NCI-H2081 treated with DMSO at 0.1 percent for 48 hours (cell line): Measurements from ENCODE around the gene MICAL2.

ENCODE experiments used
- DNase-seq: peaks from one replicate; lab custom pipeline; 2025; lab: John Stamatoyannopoulos, UW

MICAL2 gene

DNA sequence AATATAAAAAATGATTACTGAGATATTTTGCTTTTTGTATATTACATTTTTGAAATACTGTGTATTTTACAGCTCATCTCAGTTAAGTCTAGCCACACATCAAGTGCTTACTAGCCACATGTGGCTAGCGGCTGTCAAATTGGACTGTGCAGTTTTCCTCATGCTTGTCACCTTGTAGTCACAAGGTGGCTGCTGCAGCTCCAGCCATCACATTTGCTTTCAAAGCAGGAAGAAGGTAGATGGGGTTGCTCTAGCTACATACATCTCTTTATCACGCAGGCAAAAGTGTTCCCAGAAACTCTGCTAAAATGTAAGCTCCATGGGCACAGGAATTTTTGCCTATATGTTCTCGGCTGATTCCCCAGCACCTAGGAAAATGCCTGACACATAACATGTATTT, 61.5 kb downstream of the MICAL2 start:
- no peak for DNase-seq

DNA sequence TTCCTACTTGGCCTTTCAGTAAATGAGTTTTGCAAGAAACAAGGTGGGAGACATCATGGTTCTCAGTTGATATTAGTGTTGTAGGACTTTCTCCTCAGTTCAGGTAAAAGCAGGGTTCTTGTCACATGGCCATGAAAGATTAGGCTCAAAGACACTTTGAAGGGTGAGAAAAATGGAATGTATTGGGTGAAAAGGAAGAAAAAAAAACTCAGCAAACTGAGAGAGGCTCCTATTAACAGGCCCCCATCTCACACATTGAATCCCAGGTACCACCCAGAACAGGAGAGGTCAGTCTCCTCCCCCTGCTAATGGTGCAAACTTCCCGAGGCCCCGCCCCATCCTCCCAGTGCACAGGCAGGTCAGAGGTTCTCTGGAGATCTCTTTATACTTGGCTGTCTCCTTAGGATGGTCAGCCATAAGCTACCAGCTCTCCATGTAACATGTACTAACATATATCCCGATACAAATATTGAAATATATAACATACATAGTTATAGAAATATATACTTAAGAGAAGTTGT, 62.2 kb downstream of the MICAL2 start:
- DNase-seq, result no peak

DNA sequence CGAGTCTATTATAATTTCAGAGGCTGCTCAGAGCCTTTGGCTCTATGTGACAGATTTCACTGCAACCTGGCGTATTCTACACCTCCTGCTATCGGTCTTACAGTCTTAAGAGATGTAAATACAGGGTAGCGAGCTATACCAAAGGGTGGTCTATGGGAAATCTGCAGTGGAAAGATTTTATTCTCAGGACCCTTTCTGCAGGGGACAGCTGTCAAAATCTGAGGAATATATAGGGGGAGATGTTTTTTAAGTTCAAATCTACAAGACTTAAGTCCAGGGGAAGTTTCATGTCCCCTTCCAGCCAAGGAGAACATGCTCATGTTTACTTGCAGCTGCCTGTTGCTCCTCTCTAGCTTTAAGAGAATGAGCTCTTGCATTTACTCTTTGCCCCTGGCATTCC, 62.7 kb downstream of the MICAL2 start:
- no peak for DNase-seq

DNA sequence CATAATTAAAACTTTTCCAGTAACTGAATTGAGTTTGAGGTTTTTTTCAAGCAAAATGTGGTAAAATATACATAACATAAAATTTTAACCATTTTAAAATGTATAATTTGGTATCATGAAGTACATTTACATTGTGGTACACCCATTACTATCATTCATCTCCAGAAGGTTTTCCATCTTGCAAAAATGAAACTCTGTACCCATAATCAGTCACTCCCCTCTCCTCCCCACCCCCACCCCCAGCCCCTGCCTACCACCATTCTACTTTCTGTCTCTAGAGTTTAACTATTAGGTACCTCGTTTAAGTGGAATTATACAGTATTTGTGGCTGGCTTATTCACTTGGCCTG, 63.7 kb downstream of the MICAL2 start:
- no peak for DNase-seq

DNA sequence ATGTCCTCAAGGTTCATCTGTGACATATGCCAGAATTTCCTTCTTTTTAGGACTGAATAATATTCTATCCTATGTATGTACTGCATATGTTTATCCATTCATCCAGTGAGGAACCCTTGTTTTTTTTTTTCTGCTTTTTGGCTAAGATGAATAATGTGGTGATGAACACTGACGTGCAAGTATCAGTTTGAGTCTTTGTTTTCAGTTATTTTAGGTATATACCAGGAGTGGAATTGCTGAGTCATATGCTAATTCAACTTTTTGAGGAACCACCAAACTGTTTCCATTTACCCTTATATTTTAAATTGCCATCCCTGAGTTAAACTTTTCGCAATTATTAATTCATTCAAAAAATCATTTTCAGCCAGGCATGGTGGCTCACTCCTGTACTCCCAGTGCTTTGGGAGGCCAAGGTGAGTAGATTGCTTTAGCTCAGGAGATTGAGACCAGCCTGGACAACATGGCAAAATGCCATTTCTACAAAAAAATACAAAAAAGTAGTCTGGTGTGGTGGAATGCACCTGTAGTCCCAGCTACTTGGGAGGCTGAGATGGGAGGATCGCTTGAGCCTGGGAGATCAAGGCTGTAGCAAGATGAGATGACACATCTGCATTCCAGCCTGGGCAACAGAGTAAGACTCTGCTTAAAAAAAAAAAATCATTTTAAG, 64.2 kb downstream of the MICAL2 start:
- DNase-seq, result no peak

DNA sequence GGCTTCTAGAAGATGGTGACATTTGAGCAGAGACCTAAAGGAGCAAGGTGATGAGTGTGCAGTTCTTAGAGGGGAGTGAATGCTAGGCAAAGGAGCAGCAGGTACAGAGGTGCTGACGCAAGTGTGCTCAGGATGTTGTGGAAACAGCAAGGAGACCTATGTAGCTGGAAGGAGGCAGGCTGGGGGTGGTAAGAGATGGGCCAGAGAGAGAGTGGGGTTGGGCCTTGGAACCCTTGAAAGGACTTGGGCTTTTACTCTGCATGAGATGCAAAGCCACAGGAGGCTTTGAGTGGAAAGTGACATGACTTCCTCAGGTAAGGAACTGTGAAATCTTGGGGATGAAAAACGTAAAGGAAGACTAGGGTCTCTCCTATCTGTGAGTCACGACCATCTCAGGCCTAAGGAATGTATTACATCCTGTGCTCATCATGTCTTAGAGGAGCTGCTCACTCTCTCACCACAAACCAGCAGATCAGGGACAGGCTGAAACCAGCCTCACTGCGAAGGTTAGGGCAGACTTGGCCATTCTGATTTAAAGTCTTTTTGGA, 65.4 kb downstream of the MICAL2 start:
- no peak for DNase-seq

DNA sequence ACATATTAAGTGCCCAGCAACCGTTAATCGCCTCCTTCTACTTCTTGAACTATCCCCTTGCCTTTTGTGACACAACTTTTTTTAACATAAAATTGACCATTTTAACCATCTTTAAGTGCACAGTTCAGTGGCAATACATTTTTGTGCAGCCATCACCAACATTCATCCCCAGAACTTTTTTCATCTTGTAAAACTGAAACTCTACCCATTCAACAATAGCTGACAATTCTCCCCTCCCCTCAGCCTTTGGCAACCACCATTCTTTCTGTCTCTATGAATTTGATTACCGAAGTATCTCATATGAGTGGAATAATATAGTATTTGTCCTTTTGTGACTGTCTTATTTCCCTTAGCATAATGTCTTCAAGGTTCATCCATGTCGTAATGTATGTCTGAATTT, 66.0 kb downstream of the MICAL2 start:
- DNase-seq, result no peak

DNA sequence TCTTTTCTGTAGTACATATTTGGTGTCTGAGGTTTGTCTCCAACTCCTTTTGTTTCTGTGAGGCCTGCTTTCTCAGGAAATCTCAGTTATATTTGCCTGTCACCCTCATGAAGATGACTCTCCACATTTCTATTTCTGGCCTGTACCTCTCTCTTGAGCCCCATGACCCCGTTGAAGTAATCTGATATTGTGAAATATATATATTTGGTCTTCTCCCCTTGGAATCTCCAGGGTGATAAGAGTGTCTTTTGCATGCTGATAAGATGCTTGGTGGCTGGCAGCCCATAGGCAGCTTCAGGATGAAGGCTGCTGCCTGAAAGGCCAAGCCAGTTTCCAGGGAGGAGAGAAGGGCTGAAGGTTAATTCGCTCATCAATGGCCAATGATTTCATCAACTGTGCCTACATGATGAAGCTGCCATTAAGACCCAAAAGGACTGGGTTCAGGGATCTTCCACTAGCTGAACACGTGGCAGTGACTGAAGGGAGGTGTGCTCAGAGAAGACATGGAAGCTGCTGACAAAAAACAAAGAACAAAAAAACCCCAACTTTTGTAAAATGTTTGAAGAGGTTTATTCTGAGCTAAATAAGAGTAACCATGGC, 67.4 kb downstream of the MICAL2 start:
- no peak for DNase-seq

DNA sequence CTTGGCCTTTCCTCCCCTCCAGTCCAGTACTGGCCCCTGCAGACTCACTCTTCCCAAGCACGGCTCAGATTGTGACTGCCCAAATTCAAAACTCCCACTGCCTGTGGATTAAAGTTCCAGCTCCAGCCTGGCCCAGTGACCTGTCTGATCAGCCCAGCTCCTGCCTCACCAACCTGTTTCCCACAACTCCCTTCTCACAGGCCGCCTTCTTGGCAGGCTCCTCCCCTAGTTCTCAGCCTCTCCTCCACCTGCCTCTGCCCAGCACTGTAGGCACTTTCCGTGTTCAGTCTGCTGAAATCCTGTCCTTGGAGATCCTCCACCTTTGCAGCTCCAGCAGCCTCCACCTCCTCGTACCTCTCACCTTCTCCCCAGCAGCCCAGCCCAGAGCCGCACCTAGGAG, 68.6 kb downstream of the MICAL2 start:
- no peak for DNase-seq

DNA sequence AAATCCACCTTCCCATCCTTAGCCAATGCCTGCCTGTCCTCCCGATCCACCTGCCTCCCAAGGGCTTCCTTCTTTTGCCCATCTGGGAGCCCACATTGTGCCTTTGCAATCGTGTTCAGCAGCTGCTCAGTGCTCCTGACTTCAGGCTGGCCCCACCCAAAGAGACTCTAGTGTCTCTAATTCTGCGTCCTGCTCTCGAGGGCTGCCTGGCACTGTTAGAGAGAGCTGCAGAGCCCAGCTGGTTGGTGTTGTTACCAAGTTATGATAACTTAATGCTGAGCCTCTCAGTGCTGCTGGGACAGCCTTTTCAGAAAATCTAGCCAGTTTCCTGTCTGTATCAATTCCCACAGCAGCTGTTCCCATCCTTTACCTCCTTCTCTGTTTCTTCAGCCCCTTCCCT, 69.1 kb downstream of the MICAL2 start:
- DNase-seq, result no peak

DNA sequence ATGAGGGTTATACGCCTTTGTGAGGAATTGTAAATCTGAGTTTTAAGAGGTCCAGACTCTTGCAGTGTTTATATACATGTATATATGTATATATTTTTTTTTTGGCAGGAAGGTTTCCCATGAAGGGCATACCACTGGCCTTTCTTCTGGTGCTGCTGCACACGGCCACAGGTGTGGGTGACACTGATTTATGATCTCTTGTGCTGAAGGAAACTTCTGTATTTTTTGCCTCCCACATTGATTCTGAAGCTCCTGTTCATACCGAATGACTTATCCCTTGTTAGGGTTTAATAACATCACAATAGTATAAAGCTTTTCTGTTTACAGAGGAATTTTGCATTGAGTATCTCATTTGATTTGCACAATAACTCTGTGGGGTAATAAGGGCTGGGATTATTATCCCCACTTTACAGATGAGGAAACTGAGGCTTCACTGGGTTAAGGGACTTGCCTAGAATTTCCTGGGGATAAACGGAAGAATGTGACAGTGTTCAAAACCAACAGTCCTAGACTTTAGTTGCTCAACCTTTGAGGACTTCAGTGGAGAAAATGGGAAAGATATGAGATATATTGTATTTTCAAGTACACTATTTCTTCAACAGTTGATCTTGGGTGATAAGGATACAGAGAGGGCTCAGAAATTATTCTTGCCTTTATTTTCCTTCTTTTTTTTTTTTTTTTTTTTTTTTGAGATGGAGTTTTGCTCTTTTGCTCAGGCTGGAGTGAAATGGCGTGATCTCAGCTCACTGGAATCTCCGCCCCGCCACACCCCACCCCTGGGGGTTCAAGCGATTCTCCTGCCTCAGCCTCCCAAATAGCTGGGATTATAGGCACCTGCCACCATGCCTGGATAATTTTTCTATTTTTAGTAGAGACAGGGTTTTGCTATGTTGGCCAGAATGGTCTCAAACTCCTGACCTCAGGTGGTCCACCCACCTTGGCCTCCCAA, 70.1 kb downstream of the MICAL2 start:
- DNase-seq, result no peak

DNA sequence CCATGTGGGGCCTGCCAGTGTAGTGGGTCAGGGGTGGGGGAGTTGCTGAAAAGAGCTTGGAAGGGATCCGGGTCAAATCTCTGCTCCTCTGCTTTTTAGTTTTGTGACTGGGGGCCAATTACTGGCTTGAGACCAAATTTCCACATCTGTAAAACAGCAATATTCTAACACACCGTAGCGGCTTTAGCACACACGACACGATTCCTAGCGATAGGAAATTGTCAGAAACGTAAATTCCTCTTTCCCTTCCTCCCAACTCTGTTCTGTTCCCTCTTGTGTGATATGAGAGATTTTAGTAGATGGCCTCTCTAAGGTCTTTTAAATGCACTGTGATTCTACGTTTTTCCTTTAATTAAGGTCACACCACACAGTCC, 71.9 kb downstream of the MICAL2 start:
- no peak for DNase-seq

DNA sequence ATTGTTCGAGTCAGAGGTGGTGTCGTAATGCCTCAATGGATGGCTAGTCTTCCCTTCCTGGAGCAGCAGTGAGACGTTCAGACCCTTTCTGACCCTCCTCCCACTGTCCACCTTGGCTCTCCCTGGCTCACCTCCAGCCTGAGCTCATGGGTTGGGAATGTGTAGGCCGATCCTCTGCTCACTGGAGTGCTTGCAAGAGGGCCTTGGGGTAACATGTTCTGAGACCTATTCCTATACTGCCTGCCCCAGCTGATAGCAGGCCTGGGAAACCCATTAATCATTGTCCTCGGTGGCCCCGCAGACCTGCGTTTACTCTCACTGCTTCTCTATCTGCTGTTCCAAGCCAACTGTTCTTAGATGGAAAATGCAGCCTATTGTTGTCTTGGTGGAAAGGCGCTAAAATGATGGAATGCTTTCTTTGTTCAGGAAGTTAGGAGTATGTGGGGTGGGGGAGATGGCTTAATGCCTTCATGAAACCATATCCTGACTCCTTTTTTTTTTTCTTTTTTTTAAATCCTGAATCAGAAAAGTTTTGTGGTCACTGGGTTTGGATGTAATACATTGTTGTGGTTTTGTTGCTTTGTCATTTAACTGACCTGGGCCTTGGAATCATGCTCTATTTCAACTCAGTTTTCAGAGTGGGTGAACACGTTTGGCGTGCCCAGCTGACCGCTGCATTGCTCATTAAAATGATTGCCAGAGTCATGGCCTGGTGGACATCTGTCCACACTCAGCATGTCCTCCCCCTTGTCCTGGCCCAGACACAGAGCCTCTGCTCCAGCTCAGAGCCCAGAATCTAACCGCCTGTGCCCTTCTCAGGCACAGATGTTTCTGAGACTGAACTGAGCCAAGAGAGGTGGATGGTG, 72.5 kb downstream of the MICAL2 start:
- no peak for DNase-seq

DNA sequence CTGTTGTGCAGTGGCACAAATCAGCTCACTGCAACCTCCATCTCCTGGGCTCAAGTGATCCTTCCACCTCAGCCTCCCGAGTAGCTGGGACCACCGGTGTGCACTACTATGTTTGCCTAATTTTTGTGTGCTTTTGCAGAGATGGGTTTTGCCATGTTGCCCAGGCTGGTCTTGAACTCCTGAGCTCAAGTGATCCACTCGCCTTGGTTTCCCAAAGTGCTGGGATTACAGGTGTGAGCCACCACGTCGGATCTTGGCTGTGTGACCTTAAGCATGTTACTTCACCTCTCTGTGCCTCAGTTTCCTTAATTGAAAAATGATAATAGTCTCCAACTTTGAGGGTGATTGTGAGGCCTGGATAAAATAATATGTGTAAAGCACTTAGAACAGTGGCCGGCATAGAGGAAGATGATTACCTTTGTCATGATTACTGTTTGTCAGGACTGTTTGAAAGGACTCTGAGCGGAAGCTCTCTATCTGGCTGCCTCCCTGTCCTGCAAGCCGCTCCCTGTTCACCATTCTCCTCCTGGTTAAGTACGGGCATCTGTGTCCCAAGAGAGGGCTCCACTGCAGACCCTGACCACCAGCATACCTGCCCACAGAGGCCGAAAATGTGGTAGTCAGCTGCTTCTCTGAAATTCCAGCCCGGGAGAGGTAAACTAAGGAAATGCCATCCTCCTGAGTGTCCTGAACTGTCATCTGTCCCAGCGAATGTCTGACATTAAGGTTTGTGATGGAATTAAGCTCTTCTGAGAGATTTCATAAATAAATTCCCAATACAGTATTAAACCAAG, 73.6 kb downstream of the MICAL2 start:
- no peak for DNase-seq

DNA sequence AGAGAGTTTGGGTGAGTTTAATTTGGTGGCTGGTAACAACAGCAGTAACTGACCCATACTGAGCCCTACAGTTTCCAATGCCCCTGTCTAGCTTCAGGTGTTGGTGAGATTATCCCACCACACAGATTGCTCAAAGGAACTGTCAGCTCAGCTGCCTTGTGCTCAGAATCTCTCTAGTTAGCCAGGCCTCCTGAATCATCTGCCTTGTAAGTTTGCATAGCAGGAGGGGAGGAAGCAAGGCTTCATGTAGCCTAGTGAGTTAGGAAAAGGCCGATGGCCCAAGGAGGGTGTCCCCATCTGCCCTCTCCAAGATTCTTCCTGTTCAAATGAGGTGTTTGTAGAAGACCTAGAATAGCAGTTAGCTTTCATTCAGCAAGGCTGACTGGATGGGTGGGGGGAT, 74.3 kb downstream of the MICAL2 start:
- no peak for DNase-seq

DNA sequence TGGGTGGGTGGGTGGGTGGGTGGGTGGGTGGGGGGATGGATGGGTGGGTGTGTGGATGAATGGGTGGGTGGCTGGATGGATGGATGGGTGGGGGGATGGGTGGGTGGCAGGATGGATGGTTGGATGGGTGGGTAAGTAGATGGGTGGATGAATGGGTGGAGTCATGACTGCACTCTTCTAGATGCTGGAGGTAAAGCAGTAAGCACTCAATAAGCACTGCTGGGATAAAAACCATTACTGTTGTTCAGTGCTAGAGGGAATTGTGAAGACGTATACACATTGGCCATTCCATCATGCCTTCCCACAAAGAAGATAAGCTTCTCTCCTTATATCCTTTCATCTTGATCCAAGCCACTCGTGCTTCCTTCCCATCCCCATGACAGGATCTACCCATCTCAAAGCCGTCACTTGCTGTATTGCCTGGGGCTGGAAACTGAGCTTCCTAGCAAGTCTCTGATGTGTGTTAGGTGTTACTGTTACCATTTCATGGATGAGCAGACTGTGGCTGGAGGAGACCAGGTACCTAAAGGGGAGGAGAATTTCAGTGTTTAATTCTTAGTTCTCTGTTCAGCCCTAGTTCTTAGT, 74.8 kb downstream of the MICAL2 start:
- no peak for DNase-seq

DNA sequence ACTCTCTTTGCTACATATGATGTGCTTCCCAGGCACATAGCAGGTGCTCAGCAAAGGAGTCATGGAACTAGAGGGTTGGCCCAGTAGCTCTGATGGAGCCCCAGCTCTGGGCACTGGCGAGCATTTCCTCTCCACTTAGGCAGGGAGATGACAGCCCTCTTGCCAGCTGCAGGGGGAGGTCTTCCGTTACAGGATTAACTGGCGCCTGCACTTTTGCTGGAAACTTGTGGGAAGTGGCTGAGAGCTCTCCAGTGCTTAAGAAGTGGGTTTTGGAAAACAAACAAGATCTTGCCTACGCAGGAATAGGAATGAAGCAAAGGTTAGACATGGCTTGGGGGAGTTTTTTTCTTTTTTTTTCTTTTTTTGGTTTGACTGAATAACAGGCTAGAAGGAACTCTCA, 75.5 kb downstream of the MICAL2 start:
- no peak for DNase-seq

DNA sequence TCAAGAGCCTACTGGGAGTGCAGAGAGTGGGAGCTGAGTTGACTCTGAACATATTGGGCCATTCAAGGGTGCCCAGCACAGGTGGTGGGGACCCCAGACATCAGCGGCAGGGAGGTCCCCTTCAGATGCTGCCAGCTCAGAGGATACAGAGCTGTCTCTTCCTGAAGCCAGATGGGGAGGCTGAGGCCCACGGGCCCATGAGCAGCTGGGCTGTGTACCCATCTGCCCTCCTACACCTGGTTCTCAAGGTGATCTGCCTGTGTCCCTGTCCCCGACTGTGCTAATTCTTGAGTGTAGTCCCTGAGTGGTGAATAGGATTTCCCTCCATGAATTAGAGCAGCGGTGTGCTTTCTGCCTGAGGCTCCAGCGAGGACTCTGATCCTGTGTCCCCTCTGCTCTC, 76.3 kb downstream of the MICAL2 start:
- DNase-seq, result no peak

DNA sequence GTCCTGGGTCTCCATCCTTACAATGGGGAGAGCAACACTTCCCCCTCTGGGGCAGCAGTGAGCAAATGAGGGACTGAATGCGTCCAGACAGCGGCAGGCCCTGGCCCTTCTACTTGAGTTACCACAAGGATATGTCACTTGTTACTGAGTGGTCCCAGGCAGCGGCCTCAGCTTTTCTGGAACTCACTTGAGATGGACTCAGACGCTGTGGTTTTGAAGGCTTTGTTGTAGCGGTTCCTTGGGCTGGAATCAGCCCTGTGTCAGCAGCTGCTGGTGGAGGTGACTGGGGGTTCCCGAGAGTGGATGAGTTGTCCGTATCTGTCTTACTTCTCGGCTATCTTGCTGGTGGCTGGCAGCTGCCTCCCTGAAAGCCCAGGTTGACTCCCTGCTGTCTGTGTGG, 77.0 kb downstream of the MICAL2 start:
- DNase-seq, result no peak

DNA sequence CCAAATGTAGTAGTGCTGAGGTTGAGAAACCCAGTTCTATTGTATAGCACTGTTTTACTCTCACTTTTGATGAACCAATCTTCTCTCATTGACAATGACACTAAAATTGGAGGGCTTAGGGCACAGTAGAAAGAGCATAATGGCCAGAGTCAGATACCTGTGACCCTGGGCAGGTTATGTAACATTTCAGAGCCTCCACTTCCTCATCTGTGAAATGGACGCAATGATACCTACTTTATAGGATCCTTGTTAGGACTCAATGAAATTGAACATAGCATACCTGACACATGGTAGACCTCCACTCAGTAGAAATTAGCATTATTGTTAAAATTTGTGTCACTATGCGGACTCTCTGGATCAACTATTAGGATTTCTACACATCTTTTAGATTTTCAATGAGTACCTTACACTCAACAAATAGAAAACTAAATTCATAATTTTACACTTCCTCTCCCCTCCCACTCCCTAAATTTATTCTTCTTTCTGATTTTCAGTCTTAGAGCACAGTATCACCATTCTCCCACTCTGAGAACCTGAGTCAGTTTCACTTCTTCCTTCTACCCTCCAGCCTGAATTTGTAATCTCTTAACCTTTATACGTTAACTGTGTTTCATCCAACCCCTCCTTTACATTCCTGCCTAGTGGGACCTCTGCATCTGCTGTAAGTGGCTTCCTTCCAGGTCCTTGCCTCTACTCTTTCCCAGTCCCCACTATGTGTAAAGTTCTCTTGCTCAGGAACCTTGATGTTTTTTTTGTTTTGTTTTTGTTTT, 78.3 kb downstream of the MICAL2 start:
- no peak for DNase-seq
